GM18870 (cell line): Measurements from ENCODE around the gene NEK8.

Experiments
- ATAC-seq: cut with Tn5 transposase; IDR thresholded peaks from one replicate; pipeline ENCODE4 v1.9.1; 2021; ENCODE audit warnings: moderate library complexity; ENCODE audit not compliant: unreplicated experiment

The NEK8 gene

GRCh38 chr17:28744104-28744971 lies 15.8 kb downstream of the NEK8 start:
- ATAC-seq: no peak

GRCh38 chr17:28744972-28745785 lies 16.6 kb downstream of the NEK8 start:
- ATAC-seq: no peak

- no peak for ATAC-seq
These were observed 17.3 kb downstream of the NEK8 start for GRCh38 chr17:28745786-28746411.

DNA sequence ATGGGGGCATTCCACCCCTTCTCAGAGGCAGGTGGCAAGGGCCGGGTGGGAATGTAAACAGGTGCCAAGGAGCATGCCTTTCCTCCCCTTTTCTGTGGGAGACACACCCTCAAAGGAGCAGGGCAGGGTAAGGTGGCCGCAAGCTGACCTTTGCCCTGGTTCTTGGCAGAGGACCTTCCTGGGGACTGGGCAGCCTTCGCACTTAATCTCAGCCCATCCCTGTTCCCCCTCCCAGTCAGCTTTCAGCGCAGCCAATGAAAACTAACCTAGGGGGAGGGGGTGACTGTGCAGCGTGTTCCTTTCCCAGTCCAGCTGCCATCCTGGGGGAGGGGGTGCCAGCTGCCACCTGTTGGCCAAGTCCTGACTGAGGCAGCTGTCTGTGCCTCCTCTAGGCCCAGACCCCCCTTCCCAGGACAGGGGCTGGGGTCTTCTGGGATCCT lies 18.0 kb downstream of the NEK8 start:
- ATAC-seq: no peak

- no peak for ATAC-seq
These were observed 18.6 kb downstream of the NEK8 start for GRCh38 chr17:28747051-28747691.

DNA sequence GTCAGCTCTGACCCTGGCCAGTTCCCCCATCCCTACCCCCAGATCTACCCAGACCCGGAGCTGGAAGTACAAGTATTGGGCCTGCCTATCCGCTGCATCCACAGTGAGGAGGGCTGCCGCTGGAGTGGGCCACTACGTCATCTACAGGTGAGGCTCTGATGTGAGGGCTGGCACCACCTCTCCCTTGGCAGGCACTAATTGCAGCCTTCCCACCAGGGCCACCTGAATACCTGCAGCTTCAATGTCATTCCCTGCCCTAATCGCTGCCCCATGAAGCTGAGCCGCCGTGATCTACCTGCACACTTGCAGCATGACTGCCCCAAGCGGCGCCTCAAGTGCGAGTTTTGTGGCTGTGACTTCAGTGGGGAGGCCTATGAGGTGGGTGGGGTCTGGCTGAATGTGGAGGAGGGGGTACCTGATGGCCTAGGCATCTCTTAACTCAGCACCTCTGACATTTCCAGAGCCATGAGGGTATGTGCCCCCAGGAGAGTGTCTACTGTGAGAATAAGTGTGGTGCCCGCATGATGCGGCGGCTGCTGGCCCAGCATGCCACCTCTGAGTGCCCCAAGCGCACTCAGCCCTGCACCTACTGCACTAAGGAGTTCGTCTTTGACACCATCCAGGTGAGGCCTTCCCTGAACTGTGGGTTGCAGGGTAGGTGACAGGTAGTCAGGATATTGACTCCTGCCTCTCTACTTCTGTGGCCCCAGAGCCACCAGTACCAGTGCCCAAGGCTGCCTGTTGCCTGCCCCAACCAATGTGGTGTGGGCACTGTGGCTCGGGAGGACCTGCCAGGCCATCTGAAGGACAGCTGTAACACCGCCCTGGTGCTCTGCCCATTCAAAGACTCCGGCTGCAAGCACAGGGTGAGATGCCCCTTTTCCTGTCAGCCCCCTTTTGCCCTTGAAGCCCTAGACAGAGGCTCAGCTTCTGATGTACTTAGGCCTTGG lies 19.5 kb downstream of the NEK8 start:
- no peak for ATAC-seq

DNA sequence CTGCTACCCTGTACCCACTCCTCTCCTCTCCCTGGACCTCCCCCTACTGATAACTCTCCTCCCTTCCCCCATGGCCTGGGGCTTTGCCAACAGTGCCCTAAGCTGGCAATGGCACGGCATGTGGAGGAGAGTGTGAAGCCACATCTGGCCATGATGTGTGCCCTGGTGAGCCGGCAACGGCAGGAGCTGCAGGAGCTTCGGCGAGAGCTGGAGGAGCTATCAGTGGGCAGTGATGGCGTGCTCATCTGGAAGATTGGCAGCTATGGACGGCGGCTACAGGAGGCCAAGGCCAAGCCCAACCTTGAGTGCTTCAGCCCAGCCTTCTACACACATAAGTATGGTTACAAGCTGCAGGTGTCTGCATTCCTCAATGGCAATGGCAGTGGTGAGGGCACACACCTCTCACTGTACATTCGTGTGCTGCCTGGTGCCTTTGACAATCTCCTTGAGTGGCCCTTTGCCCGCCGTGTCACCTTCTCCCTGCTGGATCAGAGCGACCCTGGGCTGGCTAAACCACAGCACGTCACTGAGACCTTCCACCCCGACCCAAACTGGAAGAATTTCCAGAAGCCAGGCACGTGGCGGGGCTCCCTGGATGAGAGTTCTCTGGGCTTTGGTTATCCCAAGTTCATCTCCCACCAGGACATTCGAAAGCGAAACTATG lies 20.4 kb downstream of the NEK8 start:
- ATAC-seq: no peak

DNA sequence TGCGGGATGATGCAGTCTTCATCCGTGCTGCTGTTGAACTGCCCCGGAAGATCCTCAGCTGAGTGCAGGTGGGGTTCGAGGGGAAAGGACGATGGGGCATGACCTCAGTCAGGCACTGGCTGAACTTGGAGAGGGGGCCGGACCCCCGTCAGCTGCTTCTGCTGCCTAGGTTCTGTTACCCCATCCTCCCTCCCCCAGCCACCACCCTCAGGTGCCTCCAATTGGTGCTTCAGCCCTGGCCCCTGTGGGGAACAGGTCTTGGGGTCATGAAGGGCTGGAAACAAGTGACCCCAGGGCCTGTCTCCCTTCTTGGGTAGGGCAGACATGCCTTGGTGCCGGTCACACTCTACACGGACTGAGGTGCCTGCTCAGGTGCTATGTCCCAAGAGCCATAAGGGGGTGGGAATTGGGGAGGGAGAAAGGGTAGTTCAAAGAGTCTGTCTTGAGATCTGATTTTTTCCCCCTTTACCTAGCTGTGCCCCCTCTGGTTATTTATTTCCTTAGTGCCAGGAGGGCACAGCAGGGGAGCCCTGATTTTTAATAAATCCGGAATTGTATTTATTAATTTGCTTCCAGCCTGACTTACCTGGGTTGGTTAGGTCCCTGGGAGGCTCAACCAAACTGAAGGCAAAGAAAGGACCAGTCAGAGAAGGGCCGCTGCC lies 21.1 kb downstream of the NEK8 start:
- no peak for ATAC-seq

DNA sequence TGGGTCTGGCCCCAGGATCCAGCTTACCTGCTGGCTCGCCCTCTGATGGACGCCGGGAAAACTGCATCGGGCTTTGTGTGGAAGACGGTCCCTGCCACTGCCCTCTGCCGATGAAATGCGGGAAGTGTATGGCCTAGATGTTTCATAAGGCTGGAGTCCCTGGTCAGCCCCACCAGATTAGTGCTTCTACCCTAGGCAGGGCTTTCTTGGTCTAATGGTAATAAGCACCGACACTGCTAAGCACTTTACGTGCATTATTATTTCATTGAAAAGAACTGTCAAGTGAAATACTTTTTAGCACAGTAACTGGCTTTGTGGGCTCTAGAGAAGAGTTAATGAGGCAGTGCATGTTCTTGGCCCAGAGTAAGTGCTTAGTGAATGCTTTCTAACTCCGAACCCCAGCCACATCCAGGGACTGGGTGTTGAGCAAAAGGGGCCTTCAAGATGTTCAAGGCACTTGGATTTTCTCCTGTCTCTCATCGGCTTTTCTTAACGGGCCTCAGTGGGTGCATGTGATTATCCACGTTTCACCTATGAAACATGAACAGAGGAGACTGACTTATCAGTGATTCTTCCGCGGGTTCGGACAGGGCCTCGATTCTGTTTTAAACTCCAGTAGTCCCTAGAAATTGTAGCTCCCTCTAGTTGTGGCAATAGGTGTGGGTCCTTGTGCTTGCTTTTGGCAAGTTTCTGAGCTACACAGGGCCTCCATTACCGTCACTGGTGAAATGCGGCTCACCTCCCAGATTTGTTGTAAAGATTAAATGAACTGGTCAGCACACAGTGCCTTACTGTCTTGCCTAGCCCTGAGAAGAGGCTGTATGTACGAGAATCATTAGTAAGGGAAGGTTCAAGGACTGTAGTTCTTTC lies 21.8 kb downstream of the NEK8 start:
- ATAC-seq: no peak

DNA sequence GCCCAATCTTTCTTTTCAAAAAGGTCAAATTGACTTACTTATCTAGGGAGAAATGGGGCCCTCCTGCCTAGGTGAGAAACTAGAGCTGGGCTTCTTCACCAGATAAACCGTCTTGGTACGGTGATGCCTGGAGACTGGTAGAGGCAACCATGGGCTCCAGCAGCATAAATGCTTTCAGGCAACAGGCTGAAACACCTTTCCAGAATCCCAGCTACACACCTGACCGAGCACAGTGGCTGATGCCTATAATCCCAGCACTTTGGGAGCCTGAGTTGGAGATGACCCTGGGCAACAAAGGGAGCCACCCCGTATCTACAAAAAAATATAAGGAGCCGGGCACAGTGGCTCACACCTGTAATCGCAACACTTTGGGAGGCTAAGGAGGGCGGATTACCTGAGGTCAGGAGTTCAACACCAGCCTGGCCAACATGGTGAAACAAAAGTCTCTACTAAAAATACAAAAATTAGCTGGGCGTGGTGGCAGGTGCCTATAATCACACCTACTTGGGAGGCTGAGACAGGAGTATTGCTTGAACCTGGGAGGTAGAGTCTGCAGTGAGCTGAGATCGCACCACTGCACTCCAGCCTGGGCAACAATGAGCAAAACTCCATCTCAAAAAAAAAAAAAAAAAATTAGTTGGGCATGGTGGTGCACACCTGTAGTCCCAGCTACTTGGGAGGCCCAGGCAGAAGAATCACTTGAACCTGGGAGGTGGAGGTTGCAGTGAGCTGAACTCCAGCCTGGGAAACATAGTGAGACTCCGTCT lies 23.2 kb downstream of the NEK8 start:
- ATAC-seq: no peak

DNA sequence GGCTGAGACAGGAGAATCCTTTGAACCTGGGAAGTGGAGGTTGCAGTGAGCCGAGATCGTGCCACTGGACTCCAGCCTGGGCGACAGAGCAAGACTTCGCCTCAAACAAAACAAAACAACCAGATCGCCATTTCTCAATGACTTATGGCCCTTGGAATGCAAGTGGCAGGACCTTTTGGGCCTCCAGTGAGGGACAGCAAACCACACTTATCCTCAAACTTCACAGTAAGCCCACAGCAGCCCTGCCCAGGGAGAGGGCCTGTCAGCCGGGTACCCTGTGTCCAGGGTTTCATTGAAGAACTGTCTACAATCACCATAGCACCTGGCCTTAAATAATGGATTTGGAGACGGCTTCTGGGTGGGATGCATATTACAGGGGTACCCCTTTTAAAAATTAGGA lies 26.9 kb downstream of the NEK8 start:
- ATAC-seq: no peak

GRCh38 chr17:28756049-28756804 lies 27.6 kb downstream of the NEK8 start:
- ATAC-seq: no peak

DNA sequence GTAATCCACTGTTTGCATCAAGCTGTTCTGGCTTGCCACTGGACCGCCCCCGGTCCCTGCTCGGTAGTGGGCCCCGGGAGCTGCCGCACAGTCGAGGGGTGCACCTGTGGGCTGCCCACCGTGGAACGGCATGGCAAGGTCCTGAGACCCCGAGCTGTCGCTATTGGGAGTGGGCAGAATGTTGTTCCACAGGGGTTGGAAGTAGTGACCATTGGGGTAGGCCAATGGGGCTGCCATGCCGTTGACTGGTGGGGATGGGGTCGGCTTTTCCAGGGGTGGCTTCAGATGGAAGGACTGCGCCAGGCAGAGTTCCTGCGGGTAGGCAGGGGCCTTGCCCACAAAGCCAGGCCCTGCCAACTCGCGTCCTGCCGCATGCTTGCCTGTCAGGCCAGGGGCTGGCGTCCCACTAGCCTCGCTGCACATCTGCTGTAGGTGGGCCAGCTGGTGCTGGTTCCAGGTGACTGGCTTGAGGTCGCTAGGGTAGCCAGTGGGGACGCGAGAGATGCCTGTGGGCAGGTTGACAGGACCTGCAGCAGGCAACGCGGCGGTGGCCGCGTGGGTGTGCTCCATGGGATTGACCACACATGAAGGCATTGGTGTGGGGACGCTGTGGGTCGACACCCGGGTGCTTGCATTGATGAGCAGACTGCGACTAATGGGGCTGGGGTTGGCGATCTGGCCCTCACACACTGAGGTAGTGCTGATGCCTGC lies 30.0 kb downstream of the NEK8 start:
- no peak for ATAC-seq

DNA sequence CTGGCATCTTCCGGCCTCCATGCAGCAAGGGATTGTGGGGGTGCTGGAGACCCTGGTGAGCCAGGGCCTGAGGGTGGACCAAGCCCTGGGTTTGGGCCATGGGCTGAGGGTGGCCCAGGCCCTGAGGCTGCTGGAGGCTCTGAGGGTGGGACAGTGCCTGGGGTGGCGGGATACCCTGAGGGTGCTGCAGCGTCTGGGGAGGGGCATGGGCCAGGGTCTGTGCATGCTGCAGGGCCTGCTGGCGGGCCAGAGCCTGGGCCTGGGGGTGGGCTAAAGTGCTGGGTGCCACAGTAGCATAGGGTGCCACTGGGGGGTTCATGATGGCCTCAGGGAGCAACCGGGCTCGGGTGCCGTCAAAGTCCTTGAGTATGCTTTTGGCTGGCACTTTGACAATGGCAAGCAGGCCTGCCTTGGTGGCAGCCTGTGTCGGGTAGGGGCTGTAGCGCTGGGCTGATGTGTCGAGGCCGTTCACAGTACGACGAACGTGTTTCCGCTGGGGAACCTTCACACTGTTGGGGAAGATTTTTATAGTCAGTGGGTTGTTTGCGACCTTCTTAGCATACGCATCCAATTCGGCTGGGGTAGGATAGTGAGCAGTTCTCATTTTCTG lies 30.8 kb downstream of the NEK8 start:
- ATAC-seq: no peak
